ENCODE data around the gene RTRAF.

DNA sequence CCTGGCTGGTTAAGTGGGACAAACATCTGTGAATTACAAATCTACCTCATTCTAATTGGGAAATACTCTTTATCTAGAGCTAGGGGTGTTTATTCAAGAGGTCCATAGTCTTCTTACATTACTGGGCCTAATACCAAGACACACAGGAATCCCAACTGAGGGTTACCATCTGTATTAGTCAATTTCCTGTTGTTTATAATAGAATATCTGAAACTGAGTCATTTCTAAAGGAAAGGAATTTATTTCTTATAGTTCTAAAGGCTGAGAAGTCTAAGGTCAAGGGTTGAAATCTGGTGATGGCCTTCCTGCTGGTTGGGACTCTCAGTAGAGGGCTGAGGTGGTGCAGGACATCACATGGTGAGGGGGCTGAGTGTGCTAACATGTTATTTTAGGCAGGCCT is 36.0 kb downstream of the RTRAF start:
- TF ChIP-seq, protein P1, sequence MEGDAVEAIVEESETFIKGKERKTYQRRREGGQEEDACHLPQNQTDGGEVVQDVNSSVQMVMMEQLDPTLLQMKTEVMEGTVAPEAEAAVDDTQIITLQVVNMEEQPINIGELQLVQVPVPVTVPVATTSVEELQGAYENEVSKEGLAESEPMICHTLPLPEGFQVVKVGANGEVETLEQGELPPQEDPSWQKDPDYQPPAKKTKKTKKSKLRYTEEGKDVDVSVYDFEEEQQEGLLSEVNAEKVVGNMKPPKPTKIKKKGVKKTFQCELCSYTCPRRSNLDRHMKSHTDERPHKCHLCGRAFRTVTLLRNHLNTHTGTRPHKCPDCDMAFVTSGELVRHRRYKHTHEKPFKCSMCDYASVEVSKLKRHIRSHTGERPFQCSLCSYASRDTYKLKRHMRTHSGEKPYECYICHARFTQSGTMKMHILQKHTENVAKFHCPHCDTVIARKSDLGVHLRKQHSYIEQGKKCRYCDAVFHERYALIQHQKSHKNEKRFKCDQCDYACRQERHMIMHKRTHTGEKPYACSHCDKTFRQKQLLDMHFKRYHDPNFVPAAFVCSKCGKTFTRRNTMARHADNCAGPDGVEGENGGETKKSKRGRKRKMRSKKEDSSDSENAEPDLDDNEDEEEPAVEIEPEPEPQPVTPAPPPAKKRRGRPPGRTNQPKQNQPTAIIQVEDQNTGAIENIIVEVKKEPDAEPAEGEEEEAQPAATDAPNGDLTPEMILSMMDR (conservative IDR thresholded peaks at IDR 0.05; ENCODE audit: low read depth, low read length) = no peak
- TF ChIP-seq EZH2 (IDR thresholded peaks at IDR 0.05; ENCODE audit: low read length, unreplicated experiment) = no peak
